IPS-11a (cell line): ENCODE results near the gene PTTG1.
"Not testable (repeated sequence)": the region's sequence is repeated elsewhere in the genome, so short reads cannot be mapped to it uniquely, and the experiment has no call there.

Experiments
- H3K4me3 ChIP-seq: one replicate; pipeline ENCODE4 v1.5.1; 2013; ENCODE audit warnings: low read depth, low read length, control low read depth

PTTG1 gene

DNA sequence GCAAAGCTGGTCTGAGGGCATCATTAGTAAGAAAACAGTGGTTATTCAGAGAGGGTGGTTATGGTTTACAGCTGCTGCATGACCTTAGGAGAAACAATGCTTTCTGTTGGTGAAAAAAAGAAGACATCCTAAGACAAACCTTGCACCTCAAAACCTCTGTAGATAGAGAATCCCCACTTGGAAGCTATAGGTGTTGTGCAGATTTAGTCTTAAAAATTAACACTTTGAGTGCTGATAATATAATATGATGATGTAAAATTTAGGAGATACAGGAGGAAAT is 1.4 kb upstream of the PTTG1 start:
- no peak overlapping the region for H3K4me3 ChIP-seq

DNA sequence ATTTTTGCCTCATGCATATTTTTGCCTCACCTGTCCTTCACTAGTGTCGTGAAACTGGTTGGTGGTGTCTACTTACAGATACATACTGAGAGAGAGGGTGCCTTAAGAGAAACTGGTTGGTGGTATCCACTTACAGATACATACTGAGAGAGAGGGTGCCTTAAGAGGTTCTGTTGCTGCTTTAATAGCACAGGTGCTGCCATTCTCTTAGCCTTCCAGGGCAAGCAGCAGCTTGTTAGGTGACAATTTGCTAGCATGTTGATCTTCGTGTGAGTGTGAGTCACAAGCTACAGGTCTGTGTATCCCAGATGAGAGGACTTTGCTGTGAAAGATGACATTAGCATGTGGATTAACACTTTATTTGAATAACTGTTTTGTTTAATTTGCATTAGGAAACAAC is 1.4 kb downstream of the PTTG1 start:
- H3K4me3 ChIP-seq, result no peak overlapping the region

DNA sequence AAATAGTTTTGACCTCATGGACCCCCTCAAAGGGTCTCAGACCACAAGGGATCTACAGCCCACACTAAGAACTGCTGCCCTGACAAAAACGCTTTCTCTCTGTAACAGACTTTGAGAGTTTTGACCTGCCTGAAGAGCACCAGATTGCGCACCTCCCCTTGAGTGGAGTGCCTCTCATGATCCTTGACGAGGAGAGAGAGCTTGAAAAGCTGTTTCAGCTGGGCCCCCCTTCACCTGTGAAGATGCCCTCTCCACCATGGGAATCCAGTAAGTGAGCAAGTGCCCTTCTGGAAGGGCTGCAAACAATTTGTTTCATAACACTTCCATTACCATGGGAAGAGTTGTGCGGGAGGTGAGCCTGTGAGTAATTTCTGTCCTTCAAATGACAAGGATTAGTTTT is 6.0 kb downstream of the PTTG1 start:
- H3K4me3 ChIP-seq, result no peak overlapping the region

DNA sequence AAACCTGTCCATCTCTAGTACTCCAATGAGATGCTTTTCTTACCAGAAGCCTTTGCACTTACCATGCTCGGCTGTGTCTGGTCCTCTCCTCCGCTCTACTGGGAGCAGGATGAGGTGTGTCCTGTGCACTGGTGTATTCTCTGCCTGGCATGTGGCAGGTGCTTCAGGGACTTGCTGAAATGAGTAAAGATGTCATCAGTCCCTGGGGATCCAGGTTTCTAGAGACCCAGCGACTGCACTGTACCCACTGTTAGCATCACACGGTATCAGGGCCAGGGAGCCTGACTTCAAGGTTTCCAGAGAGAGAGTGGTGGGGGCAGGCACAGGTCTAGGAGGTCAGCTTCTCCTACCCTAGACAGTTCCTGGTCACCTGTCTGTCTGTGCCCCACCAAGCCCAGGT is 10.5 kb downstream of the PTTG1 start:
- no peak overlapping the region for H3K4me3 ChIP-seq

DNA sequence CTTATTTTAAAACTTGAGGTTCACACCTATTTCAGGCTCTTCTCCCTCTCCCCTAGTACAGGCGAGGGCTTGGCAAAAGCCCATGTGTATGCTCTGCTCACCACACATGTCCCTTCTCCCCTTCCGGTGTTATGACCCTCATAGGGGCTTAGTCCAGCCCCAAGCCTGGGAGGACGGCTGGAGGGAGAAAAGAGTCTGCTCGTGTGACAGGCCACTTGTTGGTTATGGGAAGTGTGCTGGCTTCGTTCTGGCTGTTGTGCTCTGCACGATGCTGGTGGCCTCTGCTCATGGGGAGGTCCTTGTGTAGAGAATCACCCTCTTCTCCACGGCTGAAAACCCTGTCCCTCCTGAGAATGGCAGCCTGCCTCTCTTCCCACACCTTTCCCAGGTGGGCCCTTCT is 11.1 kb downstream of the PTTG1 start:
- no peak overlapping the region for H3K4me3 ChIP-seq

DNA sequence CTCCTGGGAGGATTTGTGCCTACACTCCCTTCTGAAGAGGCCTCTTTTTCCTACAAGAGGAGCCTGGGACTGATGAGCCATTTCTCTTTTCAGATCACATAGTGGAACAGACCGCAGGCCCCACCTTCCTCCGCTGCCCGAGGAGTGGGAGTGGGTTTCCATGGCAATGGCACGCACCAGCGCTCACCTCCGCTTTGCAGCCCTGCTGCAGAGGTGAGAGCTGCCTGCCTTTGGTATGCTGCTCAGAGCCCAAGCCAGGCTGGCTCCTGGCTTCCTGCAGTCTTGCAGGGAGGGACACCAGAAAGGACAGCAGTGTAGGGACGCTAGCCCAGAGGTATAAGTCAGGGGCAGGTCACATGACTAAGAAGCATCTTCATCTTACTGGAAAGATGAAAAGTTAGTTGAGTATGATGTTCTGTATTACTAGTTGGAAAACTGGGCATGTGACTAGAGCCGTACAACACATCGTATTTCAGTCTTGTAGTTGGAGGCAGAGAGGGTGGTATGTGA is 12.4 kb downstream of the PTTG1 start:
- no peak overlapping the region for H3K4me3 ChIP-seq

DNA sequence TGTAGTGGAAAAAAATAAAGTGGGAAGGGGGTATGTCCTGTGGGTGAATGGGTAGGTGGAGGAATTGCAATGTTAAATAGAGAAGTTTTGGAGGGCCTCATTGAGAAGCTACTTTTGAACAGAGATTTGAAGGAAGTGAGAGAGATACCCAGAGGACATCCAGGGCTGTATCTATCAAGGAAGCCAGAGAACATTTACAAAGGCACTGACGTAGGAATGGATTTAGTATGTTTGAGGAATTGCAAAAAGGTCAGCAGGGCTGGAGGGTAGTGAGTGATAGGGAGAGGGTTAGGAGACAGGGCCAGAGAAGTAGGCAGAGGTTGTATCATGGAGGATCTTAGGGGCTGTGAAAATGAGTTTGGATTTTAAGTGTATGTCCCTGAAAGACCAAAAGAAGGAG is 13.9 kb downstream of the PTTG1 start:
- no peak overlapping the region for H3K4me3 ChIP-seq

DNA sequence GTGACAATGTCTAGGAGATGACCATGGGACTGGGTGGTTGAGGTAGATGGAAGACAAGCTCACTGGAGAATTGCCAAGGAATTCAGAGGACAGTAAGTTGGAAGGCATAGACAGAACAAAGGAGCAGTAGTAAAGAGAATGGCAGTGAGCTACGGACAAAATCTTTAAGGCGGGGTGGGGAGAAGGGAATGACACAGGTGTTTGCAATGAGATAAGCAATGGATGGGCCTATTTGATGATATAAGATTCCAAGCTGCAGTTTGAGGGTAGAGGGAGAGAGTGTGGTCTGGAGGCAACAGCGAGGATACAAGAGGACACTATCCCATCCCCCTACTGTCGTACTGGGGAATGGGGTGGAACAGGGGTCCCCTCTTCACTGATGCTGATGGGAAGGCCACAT is 14.4 kb downstream of the PTTG1 start:
- H3K4me3 ChIP-seq, result no peak overlapping the region

DNA sequence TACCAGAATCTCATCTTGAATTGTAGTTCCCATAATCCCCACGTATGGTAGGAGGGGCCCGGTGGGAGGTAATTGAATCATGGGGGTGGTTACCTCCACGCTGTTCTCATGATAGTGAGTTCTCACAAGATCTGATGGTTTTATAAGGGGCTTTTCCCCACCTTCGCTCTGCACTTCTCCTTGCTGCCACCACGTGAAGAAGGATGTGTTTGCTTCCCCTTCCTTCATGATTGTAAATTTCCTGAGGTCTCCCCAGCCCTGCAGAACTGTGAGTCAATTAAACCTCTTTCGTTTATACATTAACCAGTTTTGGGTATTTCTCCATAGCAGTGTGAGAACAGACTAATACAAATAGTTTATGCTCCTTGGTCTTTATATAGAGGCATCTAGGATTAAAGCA is 15.0 kb downstream of the PTTG1 start:
- not testable (repeated sequence) for H3K4me3 ChIP-seq

DNA sequence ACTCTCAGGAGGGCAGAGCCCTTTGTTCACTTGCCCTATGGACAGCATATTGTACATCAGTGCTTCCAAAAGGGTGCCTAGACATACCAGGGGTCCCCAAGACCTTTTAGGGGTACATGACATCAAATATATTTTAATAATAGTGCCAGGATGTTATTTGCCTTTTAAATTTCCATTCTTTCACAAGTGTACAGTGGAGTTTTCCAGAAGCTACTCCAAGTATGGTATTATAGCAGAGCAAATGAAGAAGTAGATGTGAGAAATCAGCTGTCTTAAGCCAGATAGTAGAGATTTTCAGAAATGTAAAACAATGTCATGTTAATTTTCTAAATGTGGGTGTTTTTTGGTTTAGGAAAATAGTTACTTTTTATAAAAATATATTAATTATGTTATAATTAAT is 15.6 kb downstream of the PTTG1 start:
- no peak overlapping the region for H3K4me3 ChIP-seq

DNA sequence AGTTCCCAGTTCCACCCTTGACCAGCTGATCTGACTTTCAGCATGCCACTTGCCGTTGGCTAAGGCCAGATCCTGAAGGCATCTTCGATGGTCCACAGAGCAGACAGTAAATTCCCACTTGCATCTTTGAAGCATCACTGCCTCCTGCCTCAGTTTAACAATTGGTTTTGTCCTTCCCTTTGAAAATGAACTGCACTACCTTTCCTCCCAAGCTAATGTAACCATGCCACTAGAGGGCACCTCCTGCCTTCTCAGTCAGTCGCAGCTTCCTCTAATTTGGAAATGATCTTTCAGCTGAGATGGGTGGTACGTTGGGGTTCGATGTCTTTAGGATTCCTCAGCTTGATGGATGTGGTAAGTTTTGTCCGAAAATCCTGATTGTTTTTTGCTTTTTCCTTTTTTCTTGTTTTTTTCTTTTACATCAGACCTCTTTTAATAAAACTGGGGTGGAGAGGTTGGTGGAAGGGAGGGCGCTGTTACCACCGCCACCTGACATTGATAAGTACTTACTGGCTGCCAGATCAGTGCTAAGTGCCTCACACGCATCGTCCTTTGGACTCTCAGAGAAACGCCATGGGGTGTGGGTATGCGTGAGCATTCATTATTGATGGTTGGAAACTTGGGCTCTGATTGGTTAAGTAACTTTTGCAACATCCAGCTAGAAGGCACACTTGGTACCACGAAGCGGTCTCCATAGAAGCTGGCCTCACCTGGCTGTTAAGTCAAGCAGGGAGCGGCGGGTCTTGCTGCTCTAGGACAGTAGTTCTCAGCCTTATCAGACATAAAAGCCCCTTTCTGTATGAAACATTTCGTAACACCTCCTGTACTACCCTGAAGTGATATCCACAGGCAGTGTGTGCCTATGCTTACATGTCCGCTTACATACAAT is 16.9 kb downstream of the PTTG1 start:
- peak overlapping the region; percentile 28 for H3K4me3 ChIP-seq

DNA sequence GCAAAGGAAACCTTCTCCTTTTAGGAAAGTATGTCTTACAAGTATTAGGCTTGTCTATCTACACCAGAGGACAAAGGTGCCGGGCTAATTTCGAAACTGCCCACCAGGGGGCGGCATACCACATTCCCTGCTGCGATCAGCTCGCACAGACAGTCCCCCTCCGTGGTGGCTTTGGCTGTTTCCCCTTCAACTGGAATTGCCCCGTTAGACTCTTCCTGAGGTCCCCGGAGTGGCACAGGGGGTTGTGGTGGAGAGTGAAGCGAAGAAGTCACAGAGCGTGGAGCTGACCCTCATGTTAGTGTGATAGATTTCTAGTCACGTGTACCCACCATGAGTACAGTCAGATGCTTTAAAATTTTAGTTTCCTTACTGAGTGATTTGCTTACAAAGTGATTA is 17.5 kb downstream of the PTTG1 start:
- peak overlapping the region; percentile 28 for H3K4me3 ChIP-seq

DNA sequence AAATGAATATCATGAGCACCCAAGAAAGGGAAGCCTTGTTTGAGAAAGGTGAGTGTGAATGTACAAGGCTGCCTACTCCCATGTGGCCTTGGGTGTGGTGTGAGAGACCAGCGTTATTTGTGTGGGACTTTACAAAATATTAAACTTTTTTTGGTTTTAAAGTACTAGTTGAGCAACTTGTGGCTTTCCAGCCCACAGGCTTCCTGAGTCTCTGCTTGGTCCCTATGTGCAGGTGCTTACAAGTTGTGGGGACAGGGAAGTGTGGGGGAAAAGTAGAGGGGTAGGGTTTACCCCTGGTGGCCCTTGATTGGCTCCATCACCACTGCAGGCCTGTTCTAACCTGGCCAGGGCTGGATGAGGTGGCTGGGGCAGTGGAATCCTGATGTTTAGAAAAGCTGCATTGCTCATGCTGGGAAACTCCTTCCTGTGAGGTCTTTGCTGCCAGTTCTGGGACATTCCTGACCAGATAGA is 19.7 kb downstream of the PTTG1 start:
- H3K4me3 ChIP-seq, result no peak overlapping the region

DNA sequence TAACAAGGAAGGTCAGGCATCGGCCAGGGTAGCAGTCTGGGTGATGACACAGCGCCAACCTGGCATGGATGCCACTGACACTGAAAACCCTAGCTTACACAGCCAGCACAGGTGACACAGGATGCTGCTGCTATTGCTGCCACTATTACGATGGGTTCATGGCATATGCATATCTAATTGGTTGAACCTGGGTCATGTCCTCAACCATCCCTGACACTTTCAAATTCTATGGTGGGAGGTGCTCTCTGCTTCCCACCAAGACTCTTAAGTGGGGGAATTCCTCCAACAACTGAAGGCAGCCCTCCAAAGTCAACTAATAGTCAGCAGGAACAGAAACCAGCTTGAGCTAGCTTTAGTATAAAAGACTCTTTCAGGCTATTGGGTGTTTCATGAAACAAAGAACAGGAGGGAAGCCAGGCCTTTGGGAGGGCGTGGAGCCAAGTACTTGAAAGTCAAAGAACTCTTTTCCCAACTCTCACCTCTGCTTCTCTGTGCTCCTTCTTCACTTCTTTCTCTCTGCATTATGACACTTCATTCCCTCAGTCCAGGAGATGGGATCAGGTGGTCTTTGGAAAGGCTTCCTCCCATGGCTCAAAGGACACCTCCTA is 21.3 kb downstream of the PTTG1 start:
- H3K4me3 ChIP-seq, result no peak overlapping the region

DNA sequence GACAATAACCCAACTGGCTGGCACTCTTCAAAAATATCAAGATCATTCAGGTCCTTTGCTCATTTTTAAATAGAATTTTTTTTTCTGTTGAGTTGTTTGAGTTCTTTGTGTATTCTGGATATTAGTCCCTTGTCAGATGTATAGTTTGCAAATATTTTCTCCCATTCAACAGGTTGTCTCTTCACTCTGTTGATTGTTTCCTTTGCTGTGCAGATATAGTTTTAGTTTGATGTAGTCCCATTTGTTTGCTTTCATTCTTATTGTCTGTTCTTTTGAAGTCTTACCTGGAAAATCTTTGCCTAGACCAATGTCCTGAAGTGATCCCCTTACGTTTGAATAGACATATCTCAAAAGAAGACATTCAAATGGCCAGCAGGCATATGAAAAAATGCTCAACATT is 22.8 kb downstream of the PTTG1 start:
- H3K4me3 ChIP-seq, result no peak overlapping the region

DNA sequence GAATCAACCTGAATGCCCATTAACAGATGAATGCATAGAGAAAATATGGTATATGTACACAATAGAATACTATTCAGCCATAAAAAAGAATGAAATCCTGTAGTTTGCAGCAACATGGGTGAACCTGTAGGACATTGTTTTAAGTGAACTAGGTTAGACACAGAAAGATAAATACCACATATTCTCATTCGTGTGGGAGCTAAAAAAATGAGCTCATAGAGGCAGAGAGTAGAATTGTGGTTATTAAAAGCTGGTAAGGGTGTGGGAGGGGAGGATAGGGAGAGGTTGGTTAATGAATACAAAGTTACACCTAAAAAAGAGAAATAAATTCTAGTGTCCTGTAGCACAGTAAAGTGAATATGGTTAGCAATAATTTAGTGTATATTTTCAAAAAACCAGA is 23.5 kb downstream of the PTTG1 start:
- no peak overlapping the region for H3K4me3 ChIP-seq

DNA sequence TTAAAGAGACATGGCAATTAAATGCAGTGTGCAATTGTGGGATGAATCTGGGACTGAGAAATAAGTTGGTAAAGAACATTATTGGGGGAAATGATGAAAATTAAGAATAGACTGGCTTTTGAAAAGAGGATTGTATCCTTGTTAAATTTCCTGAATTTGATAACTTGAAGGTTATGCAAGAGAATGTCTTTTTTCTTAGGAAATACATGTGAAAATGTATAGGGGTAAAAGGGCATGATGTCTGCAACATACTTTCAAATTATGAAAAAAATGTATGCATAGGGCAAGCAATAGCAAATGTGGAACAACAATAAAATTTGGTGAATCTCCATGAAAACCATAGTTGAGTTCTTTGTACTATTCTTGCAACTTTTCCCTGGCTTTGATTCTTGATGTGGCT is 24.1 kb downstream of the PTTG1 start:
- H3K4me3 ChIP-seq, result no peak overlapping the region

DNA sequence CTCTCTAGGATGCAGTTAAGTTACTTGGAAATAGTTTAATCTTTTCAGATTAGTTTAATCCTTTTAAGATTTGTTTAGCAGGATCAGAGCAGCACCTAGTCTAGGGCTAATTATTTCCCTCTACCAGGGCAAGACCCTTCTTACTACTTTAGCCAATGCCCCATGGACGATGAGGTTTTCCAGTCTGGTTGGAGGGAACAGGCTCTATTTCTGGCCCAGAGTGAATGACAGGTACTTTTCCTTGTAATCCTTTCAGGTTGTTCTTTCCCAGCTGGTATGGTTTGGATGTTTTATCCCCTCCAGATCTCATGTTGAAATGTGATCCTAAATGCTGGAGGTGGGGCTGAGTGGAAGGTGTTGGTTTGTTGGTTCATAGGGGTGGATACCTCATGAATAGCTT is 27.2 kb downstream of the PTTG1 start:
- no peak overlapping the region for H3K4me3 ChIP-seq

DNA sequence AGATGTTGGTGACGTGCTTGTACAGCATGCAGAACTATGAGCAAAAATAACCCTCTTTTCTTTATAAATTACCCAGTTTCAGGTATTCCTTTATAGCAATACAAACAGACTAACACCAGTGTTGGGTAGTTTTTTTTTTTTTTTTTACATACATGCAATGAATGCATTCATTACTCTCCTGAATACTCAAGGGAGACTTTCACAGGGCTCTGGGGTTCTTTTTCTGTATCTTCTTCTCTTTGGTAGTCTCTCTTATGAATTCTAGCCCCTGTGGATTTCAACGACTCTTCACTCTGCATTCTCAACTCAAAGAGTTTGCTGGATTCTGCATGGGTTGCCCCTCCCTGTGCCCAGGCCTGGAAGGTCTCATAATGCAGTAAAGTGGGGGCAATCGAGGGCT is 27.8 kb downstream of the PTTG1 start:
- H3K4me3 ChIP-seq, result no peak overlapping the region

DNA sequence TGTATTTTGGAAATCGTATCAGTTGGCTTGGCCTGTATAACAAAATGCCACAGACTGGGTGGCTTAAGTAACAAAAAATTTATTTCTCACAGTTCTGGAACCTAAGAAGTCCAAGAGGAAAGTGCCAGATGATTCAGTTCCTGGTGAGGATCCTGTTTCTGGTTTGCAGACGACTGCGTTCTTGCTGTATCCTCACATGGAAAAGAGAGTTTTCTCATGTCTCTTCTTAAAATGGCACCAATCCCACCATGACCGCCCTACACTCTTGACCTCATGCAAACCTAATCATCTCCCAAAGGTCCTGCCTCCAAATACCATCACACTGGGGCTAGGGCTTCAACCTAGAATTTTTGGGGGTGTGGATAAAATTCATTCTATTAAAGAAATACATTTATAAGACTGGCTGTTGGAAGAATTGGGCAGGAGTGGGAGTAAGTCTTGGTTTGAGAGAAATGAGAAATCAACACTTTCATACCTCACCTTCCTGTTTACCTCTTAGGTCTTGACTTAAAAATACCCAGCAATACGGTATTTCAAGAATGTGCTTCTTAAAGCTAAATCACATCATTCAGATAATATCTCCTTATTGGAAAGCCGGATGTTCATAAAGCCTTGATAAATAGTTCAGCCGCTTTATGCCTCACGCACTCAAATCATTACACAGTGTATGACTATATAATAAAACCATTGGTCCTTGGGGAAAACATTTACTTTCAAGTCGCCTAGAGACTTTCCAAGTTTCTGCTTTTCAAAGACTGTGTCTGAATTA is 28.7 kb downstream of the PTTG1 start:
- H3K4me3 ChIP-seq, result no peak overlapping the region

DNA sequence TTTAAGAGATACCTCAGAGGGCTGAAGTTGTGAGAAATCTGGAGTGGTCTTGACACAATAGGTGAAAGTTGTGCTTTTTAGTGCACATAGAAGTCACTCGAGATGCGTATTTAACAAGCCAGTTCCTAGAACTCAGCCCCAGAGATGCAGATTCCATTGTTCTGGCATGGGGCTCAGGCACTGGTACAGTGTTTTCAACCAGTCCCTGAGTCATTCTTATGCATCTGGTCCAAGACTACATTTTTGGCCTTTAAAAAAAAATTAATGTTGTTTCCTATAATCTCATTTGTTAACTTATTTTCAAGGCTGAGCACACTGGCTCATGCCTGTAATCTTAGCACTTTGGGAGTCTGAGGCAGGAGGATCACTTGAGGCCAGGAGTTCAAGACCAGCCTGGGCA is 29.6 kb downstream of the PTTG1 start:
- no peak overlapping the region for H3K4me3 ChIP-seq

DNA sequence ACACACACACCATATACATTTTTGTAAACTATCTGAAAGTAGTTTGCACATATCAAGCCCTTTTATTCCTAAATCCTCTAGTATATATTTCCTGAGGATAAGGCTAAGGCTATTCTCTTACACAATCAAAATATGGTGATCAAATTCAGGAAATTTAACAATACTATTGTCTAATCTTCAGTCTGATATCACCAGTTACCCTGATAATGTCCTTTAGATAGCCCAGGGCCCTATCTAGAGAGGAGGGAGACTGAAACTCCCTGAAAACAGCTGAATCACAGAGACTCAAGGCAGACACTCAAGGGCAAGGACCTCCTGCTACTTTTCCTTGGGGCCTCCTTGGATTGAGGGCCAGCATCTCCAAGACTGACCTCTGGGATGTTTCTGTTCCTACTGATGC is 30.4 kb downstream of the PTTG1 start:
- no peak overlapping the region for H3K4me3 ChIP-seq
